NCI-H345 treated with DMSO at 0.1 percent for 48 hours (cell line): Measurements from ENCODE around the gene PNMA6A.
"Not testable (repeated sequence)": the region's sequence is repeated elsewhere in the genome, so short reads cannot be mapped to it uniquely, and the experiment has no call there.

ENCODE experiments used
- DNase-seq: peaks from one replicate; lab custom pipeline; 2025; ENCODE audit not compliant: unreplicated experiment; lab: John Stamatoyannopoulos, UW

PNMA6A gene

DNA sequence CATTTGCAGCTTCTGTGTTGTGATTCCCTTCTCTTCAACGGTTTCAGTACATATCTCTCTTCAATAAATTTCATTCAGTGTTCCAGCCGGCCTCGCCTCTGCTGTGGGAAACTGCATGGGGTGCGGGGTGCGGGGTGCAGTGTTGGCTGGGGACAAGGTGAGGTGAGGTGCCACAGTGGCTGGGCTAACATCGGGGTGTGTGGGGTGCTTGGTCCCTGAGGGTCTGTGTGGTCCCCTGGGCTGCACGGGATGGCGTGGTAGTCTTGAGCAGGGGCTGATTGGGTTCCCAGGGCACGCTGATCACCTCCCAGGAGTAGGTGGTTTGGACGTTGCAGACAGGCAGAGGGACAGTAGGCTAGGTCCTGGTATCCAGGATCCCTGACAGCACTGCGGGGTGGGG lies 2.7 kb downstream of the PNMA6A start:
- no peak for DNase-seq

GRCh38 chrX:153075366-153075765 lies 3.1 kb downstream of the PNMA6A start:
- DNase-seq: no peak

- not testable (repeated sequence) for DNase-seq
Observed at GRCh38 chrX:153077437-153078135, 5.3 kb downstream of the PNMA6A start.

- not testable (repeated sequence) for DNase-seq
Observed at GRCh38 chrX:153083238-153083923, 11.1 kb downstream of the PNMA6A start.

DNA sequence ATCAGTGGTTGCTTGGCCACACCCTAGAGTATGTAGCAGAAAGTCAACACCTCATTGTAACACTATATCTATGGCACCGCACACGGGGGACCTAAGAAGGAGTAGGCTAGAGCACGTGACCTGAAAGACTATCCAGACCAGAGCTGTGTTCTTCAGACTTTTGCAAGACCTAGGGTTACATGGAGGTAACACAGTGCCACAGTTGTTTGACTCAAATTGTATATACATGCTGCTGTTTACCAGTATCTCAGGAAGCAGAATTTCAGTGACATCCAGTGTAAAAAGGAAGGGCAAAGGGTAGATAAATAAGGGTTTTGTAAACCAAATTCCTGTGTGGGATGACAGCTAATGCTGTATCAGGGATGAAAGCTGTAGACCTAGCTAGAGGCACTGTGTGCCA lies 30.2 kb downstream of the PNMA6A start:
- DNase-seq: no peak

DNA sequence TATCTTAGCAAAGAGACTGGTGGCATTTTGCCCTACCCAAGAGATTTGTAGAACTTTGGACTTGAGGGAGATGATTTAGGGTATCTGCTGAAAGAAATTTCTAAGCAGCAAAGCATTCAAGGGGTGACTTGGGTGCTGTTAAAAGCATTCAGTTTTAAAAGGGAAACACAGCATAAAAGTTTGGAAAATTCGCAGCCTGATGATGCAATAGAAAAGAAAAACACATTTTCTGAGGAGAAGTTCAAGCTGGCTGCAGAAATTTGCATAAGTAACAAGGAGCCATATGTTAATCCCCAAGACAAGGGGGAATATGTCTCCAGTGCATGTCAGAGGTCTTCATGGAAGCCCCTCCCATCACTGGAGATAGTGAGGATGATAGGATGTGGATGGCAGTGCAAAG lies 32.7 kb downstream of the PNMA6A start:
- not testable (repeated sequence) for DNase-seq

DNA sequence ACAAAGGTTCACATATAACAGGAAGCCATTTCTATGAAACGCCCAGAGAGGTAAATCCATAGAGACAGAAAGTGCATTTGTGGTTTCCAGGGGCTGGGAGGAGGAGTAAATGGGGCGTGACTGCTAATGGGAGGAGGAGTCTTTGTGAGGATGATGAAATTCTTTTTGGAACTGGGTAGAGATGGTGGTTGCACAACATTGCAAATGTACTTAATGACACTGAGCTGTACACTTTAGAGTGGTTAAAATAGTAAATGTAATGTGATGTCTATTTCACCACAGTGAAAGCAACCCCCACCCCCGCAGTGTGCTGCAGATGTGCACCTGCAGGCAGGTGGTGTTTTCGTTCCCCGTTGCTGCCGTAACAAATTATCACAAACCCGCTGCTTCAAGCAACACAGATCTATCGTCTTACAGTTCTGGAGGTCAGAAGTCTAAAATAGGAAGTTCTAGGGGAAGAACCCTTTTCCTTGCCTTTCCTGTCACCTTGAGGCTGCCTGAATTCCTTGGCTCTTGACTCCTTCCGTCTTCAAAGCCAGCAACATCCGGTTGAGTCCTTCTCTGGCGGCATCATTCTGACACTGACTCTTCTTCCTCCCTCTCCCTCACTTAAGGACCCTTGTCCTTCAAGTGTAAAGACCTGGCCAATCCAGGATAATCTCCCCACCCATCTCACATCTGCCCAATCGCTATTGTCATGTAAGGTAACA lies 34.0 kb downstream of the PNMA6A start:
- DNase-seq: not testable (repeated sequence)

- not testable (repeated sequence) for DNase-seq
Observed at GRCh38 chrX:153110735-153111134, 38.5 kb downstream of the PNMA6A start.

DNA sequence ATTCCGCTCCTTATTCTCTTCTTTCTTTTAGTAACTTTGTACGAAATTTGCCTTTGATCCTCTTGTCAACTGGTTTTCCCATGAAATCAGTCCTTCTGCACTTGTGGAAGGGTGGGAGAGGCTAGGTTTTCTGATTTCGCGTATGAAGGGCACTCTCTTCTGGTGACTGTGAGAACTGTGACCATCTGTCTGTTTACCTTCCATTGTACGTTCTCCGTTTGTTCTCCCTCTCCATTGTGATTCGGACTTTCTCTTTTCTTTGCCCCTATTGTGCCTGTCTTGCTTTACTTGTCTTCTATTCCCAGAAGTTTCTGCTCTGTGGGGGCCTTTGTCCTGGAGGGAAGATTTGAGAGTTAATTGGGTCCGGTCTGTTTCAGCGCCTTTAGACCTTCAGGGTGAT lies 41.6 kb downstream of the PNMA6A start:
- not testable (repeated sequence) for DNase-seq

DNA sequence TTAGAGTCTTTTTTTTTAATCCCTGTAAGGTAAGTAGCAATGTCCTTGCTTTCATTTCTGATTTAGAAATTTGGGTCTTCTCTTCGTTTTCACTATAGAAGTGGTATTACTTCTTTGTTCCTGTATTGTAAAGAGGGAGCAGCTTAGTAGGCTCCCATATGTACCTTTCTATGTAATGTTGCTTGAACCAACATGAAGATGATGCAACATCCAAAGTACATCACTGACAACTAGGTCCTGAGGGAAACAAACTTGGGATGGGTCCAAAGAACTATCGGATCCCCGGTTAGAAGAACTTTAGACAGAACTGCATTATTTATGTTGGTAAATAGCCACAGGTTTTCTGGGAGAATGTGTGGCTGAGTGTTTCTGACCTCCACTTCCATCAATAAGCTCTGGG lies 45.5 kb downstream of the PNMA6A start:
- not testable (repeated sequence) for DNase-seq

DNA sequence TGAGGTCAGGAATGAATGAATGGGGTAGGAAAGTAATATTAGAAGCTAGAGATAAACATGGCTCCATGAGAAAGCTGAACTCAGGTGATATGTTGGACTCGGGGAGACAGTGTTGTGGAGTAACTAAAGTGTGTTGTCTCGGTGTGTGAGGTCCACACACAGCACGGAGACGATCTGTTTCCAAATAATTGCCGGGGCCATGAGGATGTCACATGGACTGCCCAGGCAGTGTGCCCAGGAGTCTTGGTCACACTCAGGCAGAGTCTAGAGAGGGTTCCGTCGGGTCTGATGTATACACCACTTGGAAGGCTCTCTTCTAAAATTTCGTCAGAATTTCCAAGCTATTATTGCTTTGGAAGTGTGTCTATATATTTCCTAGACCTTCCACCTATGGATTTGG lies 48.0 kb downstream of the PNMA6A start:
- DNase-seq: not testable (repeated sequence)

GRCh38 chrX:153123468-153123867 lies 51.2 kb downstream of the PNMA6A start:
- not testable (repeated sequence) for DNase-seq
